ENCODE data around the gene CARD14.

GRCh38 chr17:80142929-80143328, 26.9 kb upstream of the CARD14 start:
- TF ChIP-seq CTCF (IDR thresholded peaks at IDR 0.05), result no peak
- no peak for TF ChIP-seq POLR2A (IDR thresholded peaks at IDR 0.05)

Measured in right lobe of liver (tissue), 4 donors.